HG02852 (cell line): ENCODE results near the gene SLC5A11.

Source experiments
- ATAC-seq: cut with Tn5 transposase; IDR thresholded peaks from one replicate; pipeline ENCODE4 v1.9.1; 2021; ENCODE audit warnings: mild to moderate bottlenecking, moderate library complexity; ENCODE audit not compliant: unreplicated experiment

Gene SLC5A11

GRCh38 chr16:24915576-24915975 lies 69.8 kb downstream of the SLC5A11 start:
- ATAC-seq = no peak

- ATAC-seq = no peak
Measured at GRCh38 chr16:24917236-24917635, 71.5 kb downstream of the SLC5A11 start.

- no peak for ATAC-seq
Measured at GRCh38 chr16:24917891-24918290, 72.1 kb downstream of the SLC5A11 start.

GRCh38 chr16:24918641-24919040 lies 72.9 kb downstream of the SLC5A11 start:
- ATAC-seq = no peak

GRCh38 chr16:24919536-24919935 lies 73.8 kb downstream of the SLC5A11 start:
- no peak for ATAC-seq

- ATAC-seq = no peak
Measured at GRCh38 chr16:24920568-24920967, 74.8 kb downstream of the SLC5A11 start.

GRCh38 chr16:24921229-24921628 lies 75.5 kb downstream of the SLC5A11 start:
- no peak for ATAC-seq

GRCh38 chr16:24925163-24925562 lies 79.4 kb downstream of the SLC5A11 start:
- ATAC-seq = no peak

- ATAC-seq = no peak
Measured at GRCh38 chr16:24929409-24929808, 83.6 kb downstream of the SLC5A11 start.

GRCh38 chr16:24930440-24930839 lies 84.7 kb downstream of the SLC5A11 start:
- ATAC-seq = no peak

- no peak for ATAC-seq
Measured at GRCh38 chr16:24931091-24931490, 85.3 kb downstream of the SLC5A11 start.

- ATAC-seq = no peak
Measured at GRCh38 chr16:24935336-24935735, 89.6 kb downstream of the SLC5A11 start.

- no peak for ATAC-seq
Measured at GRCh38 chr16:24936151-24936550, 90.4 kb downstream of the SLC5A11 start.

GRCh38 chr16:24939224-24939623 lies 93.5 kb downstream of the SLC5A11 start:
- no peak for ATAC-seq

GRCh38 chr16:24939738-24940137 lies 94.0 kb downstream of the SLC5A11 start:
- ATAC-seq = no peak

- ATAC-seq = no peak
Measured at GRCh38 chr16:24943471-24943870, 97.7 kb downstream of the SLC5A11 start.

- no peak for ATAC-seq
Measured at GRCh38 chr16:24944206-24944605, 98.4 kb downstream of the SLC5A11 start.

GRCh38 chr16:24946155-24946554 lies 100.4 kb downstream of the SLC5A11 start:
- no peak for ATAC-seq

- no peak for ATAC-seq
Measured at GRCh38 chr16:24950275-24950674, 104.5 kb downstream of the SLC5A11 start.

- ATAC-seq = no peak
Measured at GRCh38 chr16:24953306-24953705, 107.5 kb downstream of the SLC5A11 start.

GRCh38 chr16:24953721-24954120 lies 108.0 kb downstream of the SLC5A11 start:
- ATAC-seq = no peak

GRCh38 chr16:24954137-24954536 lies 108.4 kb downstream of the SLC5A11 start:
- no peak for ATAC-seq

GRCh38 chr16:24955975-24956731 lies 110.4 kb downstream of the SLC5A11 start:
- ATAC-seq = no peak
